Measurements from ENCODE around the gene PRRT1B. TPM values are rescaled to one million over a fixed set of nuclear protein-coding genes. Genes with fewer than 3 reads are reported as not detected.

Gene PRRT1B
- total RNA-seq, 1 donor from 2014 or later: not detected

GRCh38 chr9:131574730-131575640, 29.7 kb downstream of the PRRT1B start:
- Histone ChIP-seq H3K9me3 (replicated peaks) (no peaks in the 10 kb centered on the region), H3K27me3 (ENCODE audit: low read depth) (no peaks in the 10 kb centered on the region), H3K4me1 (peaks cover 22% of the 10 kb centered on the region), H3K4me3 (no peak overlapping the region), H3K36me3 (peaks cover 89% of the 10 kb centered on the region), H3K27ac (replicated peaks) (no peak overlapping the region)
- TF ChIP-seq CTCF (IDR thresholded peaks at IDR 0.05; ENCODE audit: borderline replicate concordance): no peak
- intact Hi-C loops (cut with micrococcal nuclease): no loop called here
- DNase-seq: no peak

- Histone ChIP-seq H3K27ac (replicated peaks) (no peak overlapping the region), H3K4me1 (peaks cover 34% of the 10 kb centered on the region), H3K36me3 (peaks cover 91% of the 10 kb centered on the region), H3K9me3 (replicated peaks) (no peaks in the 10 kb centered on the region), H3K4me3 (no peak overlapping the region), H3K27me3 (ENCODE audit: low read depth) (no peaks in the 10 kb centered on the region)
- no peak for DNase-seq
- TF ChIP-seq CTCF (IDR thresholded peaks at IDR 0.05; ENCODE audit: borderline replicate concordance): no peak
- intact Hi-C loops (cut with micrococcal nuclease): no loop called here
Measured at GRCh38 chr9:131575946-131576853, 30.9 kb downstream of the PRRT1B start.

GRCh38 chr9:131577005-131578000, 32.0 kb downstream of the PRRT1B start:
- no peak overlapping the region for H3K27ac ChIP-seq (replicated peaks)
- H3K9me3 ChIP-seq (replicated peaks): no peaks in the 10 kb centered on the region
- no peak overlapping the region for H3K4me3 ChIP-seq
- H3K27me3 ChIP-seq (ENCODE audit: low read depth): no peaks in the 10 kb centered on the region
- peaks cover 34% of the 10 kb centered on the region for H3K4me1 ChIP-seq
- H3K36me3 ChIP-seq: peaks cover 91% of the 10 kb centered on the region
- no peak for DNase-seq
- intact Hi-C loops (cut with micrococcal nuclease): no loop called here
- TF ChIP-seq CTCF (IDR thresholded peaks at IDR 0.05; ENCODE audit: borderline replicate concordance): no peak

- Histone ChIP-seq H3K9me3 (replicated peaks) (no peaks in the 10 kb centered on the region), H3K4me1 (peaks cover 34% of the 10 kb centered on the region), H3K27me3 (ENCODE audit: low read depth) (no peaks in the 10 kb centered on the region), H3K27ac (replicated peaks) (no peak overlapping the region), H3K36me3 (peaks cover 92% of the 10 kb centered on the region), H3K4me3 (no peak overlapping the region)
- no peak for DNase-seq
- TF ChIP-seq CTCF (IDR thresholded peaks at IDR 0.05; ENCODE audit: borderline replicate concordance): no peak
- intact Hi-C loops (cut with micrococcal nuclease): no loop called here
Measured at GRCh38 chr9:131578021-131578420, 32.7 kb downstream of the PRRT1B start.

Data from left ventricle myocardium inferior (tissue), 1 donor.